K562 (cell line): ENCODE results near the gene LAMP1.

Source experiments
- C11orf30 ChIP-seq: fragments of 450-650 bp; IDR thresholded peaks from 2 replicates; pipeline ENCODE4 v1.6.1; 2016; ENCODE audit warnings: low read depth, mild to moderate bottlenecking
- SIN3B ChIP-seq: fragments of 450-650 bp; IDR thresholded peaks from 2 replicates; pipeline ENCODE4 v1.6.1; 2017; ENCODE audit warnings: low read depth, mild to moderate bottlenecking, moderate library complexity
- YY1 ChIP-seq, 3 experiments: IDR thresholded peaks; 2 replicates each; pipeline ENCODE4 v1.6.1; 2011; ENCODE audit warnings: low read length in 2 of 3, mild to moderate bottlenecking in 2 of 3, moderate library complexity in 2 of 3, borderline replicate concordance in 1 of 3, control low read depth in 1 of 3, low read depth in 1 of 3; ENCODE audit not compliant: insufficient read depth in 3 of 3, insufficient replicate concordance in 2 of 3, control insufficient read depth in 1 of 3, insufficient read length in 1 of 3; ENCODE audit errors: extremely low read depth in 1 of 3
- ZFP36 ChIP-seq: fragments of 150-350 bp; IDR thresholded peaks from 2 replicates; pipeline ENCODE4 v1.6.1; 2018; ENCODE audit warnings: low read length, low read depth; ENCODE audit not compliant: partially characterized antibody
- TF ChIP-seq, protein P1 (sequence below), 3 experiments: fragments of 200-800 bp in 1 of 3; fragments of 250-450 bp in 1 of 3; fragments of 450-650 bp in 1 of 3; sonication (Bioruptor Pico) in 1 of 3; sonication (Bioruptor generic) in 1 of 3; formaldehyde crosslinking in 1 of 3; IDR thresholded peaks; 2 replicates each; pipeline versions ENCODE4 v1.6.1 to v1.8.0; 2016 to 2022; ENCODE audit warnings: mild to moderate bottlenecking in 2 of 3, missing genetic modification characterization in 2 of 3, missing compliant biosample characterization in 1 of 3, moderate library complexity in 1 of 3
- TF ChIP-seq, protein P2 (sequence below), 2 experiments: fragments of 450-650 bp in 1 of 2; sonication (generic) in 1 of 2; formaldehyde crosslinking; conservative IDR thresholded peaks; 2 replicates each; pipeline versions ENCODE4 v1.4.0 to v1.8.1; 2020 to 2022; ENCODE audit warnings: mild to moderate bottlenecking in 1 of 2, missing genetic modification reagents in 1 of 2

DNA sequence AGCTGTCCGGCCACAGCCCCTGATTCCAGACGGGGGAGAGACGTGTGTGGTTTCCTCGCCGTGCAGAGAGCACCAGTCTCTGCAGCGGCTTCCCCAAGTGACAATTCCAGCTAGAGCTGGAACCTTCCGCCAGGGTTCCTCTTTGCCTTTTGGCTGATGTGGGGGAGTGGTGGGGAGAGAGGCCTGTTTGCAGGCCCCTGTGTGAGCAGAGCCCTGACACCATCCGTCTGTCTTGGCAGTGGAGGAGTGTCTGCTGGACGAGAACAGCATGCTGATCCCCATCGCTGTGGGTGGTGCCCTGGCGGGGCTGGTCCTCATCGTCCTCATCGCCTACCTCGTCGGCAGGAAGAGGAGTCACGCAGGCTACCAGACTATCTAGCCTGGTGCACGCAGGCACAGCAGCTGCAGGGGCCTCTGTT lies 25.0 kb downstream of the LAMP1 start:
- TF ChIP-seq SIN3B (no peak), YY1 (IDR thresholded peaks at IDR 0.05; ENCODE audit: borderline replicate concordance in 1 of 3, control insufficient read depth in 1 of 3, extremely low read depth in 1 of 3, insufficient read depth in 3 of 3, insufficient read length in 1 of 3, insufficient replicate concordance in 2 of 3, low read depth in 1 of 3, low read length in 2 of 3) (no peak), C11orf30 (no peak), ZFP36 (no peak)
- TF ChIP-seq, protein P1, sequence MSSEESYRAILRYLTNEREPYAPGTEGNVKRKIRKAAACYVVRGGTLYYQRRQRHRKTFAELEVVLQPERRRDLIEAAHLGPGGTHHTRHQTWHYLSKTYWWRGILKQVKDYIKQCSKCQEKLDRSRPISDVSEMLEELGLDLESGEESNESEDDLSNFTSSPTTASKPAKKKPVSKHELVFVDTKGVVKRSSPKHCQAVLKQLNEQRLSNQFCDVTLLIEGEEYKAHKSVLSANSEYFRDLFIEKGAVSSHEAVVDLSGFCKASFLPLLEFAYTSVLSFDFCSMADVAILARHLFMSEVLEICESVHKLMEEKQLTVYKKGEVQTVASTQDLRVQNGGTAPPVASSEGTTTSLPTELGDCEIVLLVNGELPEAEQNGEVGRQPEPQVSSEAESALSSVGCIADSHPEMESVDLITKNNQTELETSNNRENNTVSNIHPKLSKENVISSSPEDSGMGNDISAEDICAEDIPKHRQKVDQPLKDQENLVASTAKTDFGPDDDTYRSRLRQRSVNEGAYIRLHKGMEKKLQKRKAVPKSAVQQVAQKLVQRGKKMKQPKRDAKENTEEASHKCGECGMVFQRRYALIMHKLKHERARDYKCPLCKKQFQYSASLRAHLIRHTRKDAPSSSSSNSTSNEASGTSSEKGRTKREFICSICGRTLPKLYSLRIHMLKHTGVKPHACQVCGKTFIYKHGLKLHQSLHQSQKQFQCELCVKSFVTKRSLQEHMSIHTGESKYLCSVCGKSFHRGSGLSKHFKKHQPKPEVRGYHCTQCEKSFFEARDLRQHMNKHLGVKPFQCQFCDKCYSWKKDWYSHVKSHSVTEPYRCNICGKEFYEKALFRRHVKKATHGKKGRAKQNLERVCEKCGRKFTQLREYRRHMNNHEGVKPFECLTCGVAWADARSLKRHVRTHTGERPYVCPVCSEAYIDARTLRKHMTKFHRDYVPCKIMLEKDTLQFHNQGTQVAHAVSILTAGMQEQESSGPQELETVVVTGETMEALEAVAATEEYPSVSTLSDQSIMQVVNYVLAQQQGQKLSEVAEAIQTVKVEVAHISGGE (CRISPR knock-in tag; IDR thresholded peaks at IDR 0.05) = no peak
- TF ChIP-seq, protein P2, sequence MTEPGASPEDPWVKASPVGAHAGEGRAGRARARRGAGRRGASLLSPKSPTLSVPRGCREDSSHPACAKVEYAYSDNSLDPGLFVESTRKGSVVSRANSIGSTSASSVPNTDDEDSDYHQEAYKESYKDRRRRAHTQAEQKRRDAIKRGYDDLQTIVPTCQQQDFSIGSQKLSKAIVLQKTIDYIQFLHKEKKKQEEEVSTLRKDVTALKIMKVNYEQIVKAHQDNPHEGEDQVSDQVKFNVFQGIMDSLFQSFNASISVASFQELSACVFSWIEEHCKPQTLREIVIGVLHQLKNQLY (CRISPR knock-in tag; conservative IDR thresholded peaks at IDR 0.05) = no peak
